DMS153 treated with DMSO at 0.1 percent for 48 hours (cell line): ENCODE results near the gene COLQ.
A peak's percentile ranks its signal among the peaks of the same experiment; 100 is the strongest.
"Not testable (repeated sequence)": the region's sequence is repeated elsewhere in the genome, so short reads cannot be mapped to it uniquely, and the experiment has no call there.

Experiments
- DNase-seq: peaks from one replicate; lab custom pipeline; 2025; ENCODE audit not compliant: unreplicated experiment; lab: John Stamatoyannopoulos, UW

The COLQ gene

GRCh38 chr3:15430624-15431023 is 90.9 kb downstream of the COLQ start:
- DNase-seq = no peak

GRCh38 chr3:15429080-15429479 is 92.4 kb downstream of the COLQ start:
- DNase-seq = no peak

- no peak for DNase-seq
Measured at GRCh38 chr3:15428539-15428938, 93.0 kb downstream of the COLQ start.

- DNase-seq = no peak
Measured at GRCh38 chr3:15427981-15428380, 93.5 kb downstream of the COLQ start.

GRCh38 chr3:15427182-15427880 is 94.2 kb downstream of the COLQ start, which contains the start of the genes EAF1 and METTL6:
EAF1 (plus strand) TSS chr3:15427598; CDS start chr3:15427780, 182 bp downstream.
METTL6 (minus strand) TSS chr3:15427544; CDS start chr3:15426511, 1,033 bp downstream.
- peak; percentile 9 for DNase-seq

- no peak for DNase-seq
Measured at GRCh38 chr3:15426579-15427118, 94.9 kb downstream of the COLQ start.

GRCh38 chr3:15420871-15421270 is 100.6 kb downstream of the COLQ start:
- DNase-seq = no peak

GRCh38 chr3:15410966-15411365 is 110.5 kb downstream of the COLQ start:
- not testable (repeated sequence) for DNase-seq

- DNase-seq = no peak
Measured at GRCh38 chr3:15409774-15410173, 111.7 kb downstream of the COLQ start.

- no peak for DNase-seq
Measured at GRCh38 chr3:15409239-15409638, 112.3 kb downstream of the COLQ start.

- DNase-seq = peak; percentile 6
Measured at GRCh38 chr3:15405448-15406050, 116.0 kb downstream of the COLQ start.

GRCh38 chr3:15404767-15405166 is 116.7 kb downstream of the COLQ start:
- no peak for DNase-seq

GRCh38 chr3:15403965-15404364 is 117.5 kb downstream of the COLQ start:
- DNase-seq = no peak

GRCh38 chr3:15403495-15403894 is 118.0 kb downstream of the COLQ start:
- DNase-seq = no peak

- DNase-seq = no peak
Measured at GRCh38 chr3:15401936-15402335, 119.6 kb downstream of the COLQ start.
